BJ (cell line): ENCODE results near the gene RELB. TPM values are rescaled to one million over a fixed set of nuclear protein-coding genes. Genes with fewer than 3 reads are reported as not detected.
"Not testable (repeated sequence)": the region's sequence is repeated elsewhere in the genome, so short reads cannot be mapped to it uniquely, and the experiment has no call there.

ENCODE experiments used
- CTCF ChIA-PET: fragments of 350-600 bp; formaldehyde crosslinking; extraction: SDS; loops from one replicate; lab custom pipeline; 2021; ENCODE audit warnings: antibody characterized with exemption, inconsistent platforms; lab: Yijun Ruan, JAX
- POLR2A ChIA-PET: fragments of 300-600 bp; sonication (Branson Sonifier 250); formaldehyde crosslinking; extraction: SDS; loops from one replicate; lab custom pipeline; 2021; ENCODE audit warnings: antibody characterized with exemption; lab: Charles Lee
- DNase-seq: peaks from one replicate; pipeline ENCODE4 v3.0.0-alpha.2; 2011; ENCODE audit warnings: low read depth
- H3K27me3 ChIP-seq: 2 replicates; pipeline ENCODE4 v1.6.0; 2011; ENCODE audit warnings: low read length; ENCODE audit not compliant: control insufficient read depth, insufficient read depth
- H3K36me3 ChIP-seq: 2 replicates; pipeline ENCODE4 v1.5.1; 2011; ENCODE audit warnings: low read length; ENCODE audit not compliant: control insufficient read depth, insufficient read depth
- H3K4me3 ChIP-seq: 2 replicates; pipeline ENCODE4 v1.5.1; 2011; ENCODE audit warnings: low read depth, mild to moderate bottlenecking, control low read depth, low read length
- polyA plus RNA-seq: library from polyadenylated mRNA; depleted of rRNA; stranded (reverse); fragments of >200 nt; gene quantifications from 2 replicates; pipeline ENCODE4 v1.2.3, GENCODE V29; 2011
- TF ChIP-seq, protein P1 (sequence below): IDR thresholded peaks from 2 replicates; pipeline ENCODE4 v1.5.1; 2011; ENCODE audit warnings: low read depth, mild to moderate bottlenecking, control low read depth, inconsistent platforms, low read length, moderate library complexity; ENCODE audit not compliant: insufficient read depth

The RELB gene
- polyA plus RNA-seq, 1 experiment = 11.6 TPM

DNA sequence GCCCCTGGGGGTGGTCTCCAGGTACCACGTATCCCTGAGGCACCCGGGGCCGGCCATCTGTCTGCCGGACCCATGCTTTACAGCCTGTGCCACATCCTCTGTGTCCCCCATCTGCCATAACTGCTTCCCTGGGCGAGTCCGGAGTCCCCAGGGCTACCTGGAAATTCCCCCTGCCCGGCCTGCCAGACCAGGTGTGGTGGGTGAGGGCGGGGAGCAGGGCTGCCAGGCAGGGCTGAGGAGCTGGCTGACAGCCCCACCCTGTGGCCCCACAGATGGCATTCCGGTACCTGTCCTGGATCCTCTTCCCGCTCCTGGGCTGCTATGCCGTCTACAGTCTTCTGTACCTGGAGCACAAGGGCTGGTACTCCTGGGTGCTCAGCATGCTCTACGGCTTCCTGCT is 10.3 kb upstream of the RELB start:
- no peak for DNase-seq
- no peak overlapping the region for H3K4me3 ChIP-seq
- no peaks in the 10 kb centered on the region for H3K27me3 ChIP-seq
- CTCF ChIA-PET = interaction anchor here (2.8 kb wide), 1 partner anchor 12 kb away, joined by 14 read pairs; no protein-coding TSS in a partner anchor
- peaks cover 23% of the 10 kb centered on the region for H3K36me3 ChIP-seq
- POLR2A ChIA-PET = no interaction called here
- TF ChIP-seq, protein P1, sequence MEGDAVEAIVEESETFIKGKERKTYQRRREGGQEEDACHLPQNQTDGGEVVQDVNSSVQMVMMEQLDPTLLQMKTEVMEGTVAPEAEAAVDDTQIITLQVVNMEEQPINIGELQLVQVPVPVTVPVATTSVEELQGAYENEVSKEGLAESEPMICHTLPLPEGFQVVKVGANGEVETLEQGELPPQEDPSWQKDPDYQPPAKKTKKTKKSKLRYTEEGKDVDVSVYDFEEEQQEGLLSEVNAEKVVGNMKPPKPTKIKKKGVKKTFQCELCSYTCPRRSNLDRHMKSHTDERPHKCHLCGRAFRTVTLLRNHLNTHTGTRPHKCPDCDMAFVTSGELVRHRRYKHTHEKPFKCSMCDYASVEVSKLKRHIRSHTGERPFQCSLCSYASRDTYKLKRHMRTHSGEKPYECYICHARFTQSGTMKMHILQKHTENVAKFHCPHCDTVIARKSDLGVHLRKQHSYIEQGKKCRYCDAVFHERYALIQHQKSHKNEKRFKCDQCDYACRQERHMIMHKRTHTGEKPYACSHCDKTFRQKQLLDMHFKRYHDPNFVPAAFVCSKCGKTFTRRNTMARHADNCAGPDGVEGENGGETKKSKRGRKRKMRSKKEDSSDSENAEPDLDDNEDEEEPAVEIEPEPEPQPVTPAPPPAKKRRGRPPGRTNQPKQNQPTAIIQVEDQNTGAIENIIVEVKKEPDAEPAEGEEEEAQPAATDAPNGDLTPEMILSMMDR = no peak

GRCh38 chr19:44992336-44993163 is 8.7 kb upstream of the RELB start:
- peaks cover 18% of the 10 kb centered on the region for H3K36me3 ChIP-seq

DNA sequence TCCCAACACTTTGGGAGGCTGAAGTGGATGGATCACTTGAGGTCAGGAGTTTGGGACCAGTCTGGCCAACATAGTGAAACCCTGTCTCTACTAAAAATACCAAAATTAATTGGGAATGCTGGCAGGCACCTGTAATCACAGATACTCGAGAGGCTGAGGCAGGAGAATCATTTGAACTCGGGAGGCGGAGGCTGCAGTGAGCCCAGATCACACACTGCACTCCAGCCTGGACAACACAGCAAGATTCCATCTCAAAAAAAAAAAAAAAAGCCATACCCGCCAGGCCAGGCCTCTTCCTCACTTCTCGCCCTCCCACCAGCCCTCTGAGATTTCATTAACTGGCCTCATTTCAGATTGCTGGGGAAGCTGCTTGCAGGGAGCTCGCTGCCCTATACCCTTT is 7.7 kb upstream of the RELB start:
- no peak for DNase-seq
- TF ChIP-seq, protein P1 = no peak
- Histone ChIP-seq H3K4me3 (no peak overlapping the region), H3K36me3 (peaks cover 15% of the 10 kb centered on the region), H3K27me3 (no peaks in the 10 kb centered on the region)
- POLR2A ChIA-PET = no interaction called here
- CTCF ChIA-PET = no interaction called here

More at GRCh38 chr19:44992336-44993163, 8.7 kb upstream of the RELB start:
- H3K27me3 ChIP-seq = no peaks in the 10 kb centered on the region
- POLR2A ChIA-PET = no interaction called here
- CTCF ChIA-PET = no interaction called here
- TF ChIP-seq, protein P1 = no peak
- DNase-seq = no peak
- H3K4me3 ChIP-seq = no peak overlapping the region

- CTCF ChIA-PET = no interaction called here
- TF ChIP-seq, protein P1 = no peak
- no peak overlapping the region for H3K4me3 ChIP-seq
- DNase-seq = no peak
- POLR2A ChIA-PET = no interaction called here
- H3K27me3 ChIP-seq = no peaks in the 10 kb centered on the region
- H3K36me3 ChIP-seq = peaks cover 15% of the 10 kb centered on the region
Observed at GRCh38 chr19:44993926-44994537, 7.2 kb upstream of the RELB start.

DNA sequence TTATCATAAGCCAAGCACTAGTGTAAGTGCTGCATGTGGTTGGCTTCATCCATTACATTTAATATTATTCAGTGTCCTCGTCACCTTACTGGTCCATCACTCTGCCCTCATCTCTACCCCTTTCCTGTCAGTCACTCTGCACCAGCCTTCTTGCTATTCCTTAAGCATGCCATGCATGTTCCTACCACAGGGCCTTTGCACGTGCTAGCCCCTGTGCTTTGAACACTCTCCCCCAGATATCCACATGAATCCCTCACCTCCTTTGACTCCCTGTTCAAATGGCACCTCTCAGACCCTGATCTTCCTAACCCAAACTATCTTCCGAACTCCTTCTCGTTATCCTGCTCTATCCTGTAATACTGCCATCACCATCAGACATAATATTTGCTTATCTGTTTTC is 3.2 kb upstream of the RELB start:
- no peak for DNase-seq
- H3K36me3 ChIP-seq = 0 out of 2 replicates have a peak, but pooled peaks cover 1% of the 10 kb centered on the region
- H3K27me3 ChIP-seq = no peaks in the 10 kb centered on the region
- ChIA-PET POLR2A (no interaction called here), CTCF (interaction anchor here (3.8 kb wide), 1 partner anchor 9 kb away, joined by 18 read pairs; no protein-coding TSS in a partner anchor)
- no peak overlapping the region for H3K4me3 ChIP-seq
- TF ChIP-seq, protein P1 = no peak

DNA sequence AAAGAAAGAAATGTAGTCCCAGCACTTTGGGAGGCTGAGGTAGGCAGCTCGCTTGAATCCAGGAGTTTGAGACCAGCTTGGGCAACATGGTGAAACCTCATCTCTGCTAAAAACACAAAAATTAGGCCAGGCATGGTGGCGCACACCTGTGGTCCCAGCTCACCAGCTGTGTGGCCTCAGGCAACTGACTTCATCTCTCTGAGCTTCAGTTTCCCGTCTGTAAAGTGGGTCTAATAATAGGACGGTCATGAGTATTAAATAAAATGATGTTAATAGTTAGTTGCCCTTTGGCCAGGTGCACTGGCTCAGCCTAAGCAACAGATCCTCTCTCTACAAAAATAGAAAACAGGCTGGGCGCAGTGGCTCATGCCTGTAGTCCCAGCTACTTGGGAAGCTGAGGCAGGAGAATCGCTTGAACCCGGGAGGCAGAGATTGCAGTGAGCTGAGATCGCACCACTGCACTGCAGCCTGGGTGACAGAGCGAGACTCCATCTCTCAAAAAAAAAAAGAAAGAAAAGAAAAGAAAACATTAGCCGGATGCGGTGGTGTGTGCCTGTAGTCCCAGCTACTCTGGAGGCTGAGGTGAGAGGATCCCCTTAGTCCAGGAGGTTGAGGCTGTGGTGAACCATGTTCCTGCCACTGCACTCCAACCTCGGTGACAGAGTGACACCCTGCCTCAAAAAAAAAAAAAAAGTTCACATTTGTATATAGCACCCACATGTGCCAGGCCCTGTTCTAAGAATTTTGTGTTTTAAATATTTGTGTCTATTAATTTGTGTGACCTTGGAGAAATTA is 1.9 kb upstream of the RELB start:
- DNase-seq, H3K4me3 ChIP-seq, POLR2A ChIA-PET, H3K27me3 ChIP-seq, H3K36me3 ChIP-seq: not testable (repeated sequence)
- CTCF ChIA-PET = interaction anchor here (3.8 kb wide), 1 partner anchor 10 kb away, joined by 18 read pairs; no protein-coding TSS in a partner anchor

DNA sequence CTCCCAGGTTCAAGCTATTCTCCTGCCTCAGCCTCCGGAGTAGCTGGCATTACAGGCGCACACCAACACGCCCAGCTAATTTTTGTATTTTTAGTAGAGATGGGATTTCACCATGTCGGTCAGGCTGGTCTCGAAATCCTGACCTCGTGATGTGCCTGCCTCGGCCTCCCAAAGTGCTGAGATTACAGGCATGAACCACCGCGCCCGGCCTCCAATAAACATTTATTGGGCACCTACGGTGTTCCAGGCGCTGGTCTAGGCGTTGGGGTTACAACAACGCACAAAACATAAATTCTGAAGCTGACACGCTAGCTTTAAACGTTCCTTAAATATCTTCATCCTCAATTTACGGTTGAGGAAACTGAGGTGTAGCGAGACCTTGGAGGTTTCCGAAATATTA is 599 bp upstream of the RELB start:
- H3K27me3 ChIP-seq, POLR2A ChIA-PET, H3K36me3 ChIP-seq, DNase-seq: not testable (repeated sequence)
- CTCF ChIA-PET = interaction anchor here (0.9 to 3.8 kb wide), 6 partner anchors 12 to 439 kb away, joined by 3 to 18 read pairs (median 3); no protein-coding TSS in a partner anchor
- peak overlapping the region; percentile 41 for H3K4me3 ChIP-seq
